Endothelial cell of umbilical vein (primary cell): ENCODE data around the gene CALML5. TPM values are rescaled to one million over a fixed set of nuclear protein-coding genes. Genes with fewer than 3 reads are reported as not detected.

Experiments used
- BruUV-seq: library from RNA; stranded (reverse); fragments of 400-500 nt; replicated peaks from 2 replicates; lab custom pipeline; 2021; lab: Mats Ljungman, UMichigan
- CTCF ChIA-PET: fragments of 300-600, 350-600 bp; sonication (Branson Sonifier 250); formaldehyde crosslinking; loops from one replicate; lab custom pipeline; 2021; ENCODE audit warnings: antibody characterized with exemption, inconsistent platforms; lab: Charles Lee
- POLR2A ChIA-PET: fragments of 300-600, 350-600 bp; sonication (Branson Sonifier 250); formaldehyde crosslinking; loops from one replicate; lab custom pipeline; 2021; ENCODE audit warnings: antibody characterized with exemption, inconsistent platforms; lab: Charles Lee
- DNase-seq: peaks from one replicate; pipeline ENCODE4 v3.0.0-alpha.2; 2011; ENCODE audit warnings: low read depth, low spot score
- FAIRE-seq: peaks from 2 replicates; lab custom pipeline; 2011; peaks lifted over from hg19 to GRCh38; lab: Jason Lieb, UNC
- H2AFZ ChIP-seq: 2 replicates; pipeline ENCODE4 v1.6.0; 2012; ENCODE audit warnings: low read depth, low read length, control low read depth, inconsistent platforms
- H3K27ac ChIP-seq: 2 replicates; pipeline ENCODE4 v1.5.1; 2011; ENCODE audit warnings: low read depth, mild to moderate bottlenecking, control low read depth, low read length, moderate library complexity; ENCODE audit not compliant: insufficient read depth
- H3K27me3 ChIP-seq, 2 experiments: 2 replicates each; pipeline versions ENCODE4 v1.6.0 to v1.6.1; 2011; ENCODE audit warnings: low read length in 2 of 2, mixed read lengths in 1 of 2; ENCODE audit not compliant: control insufficient read depth in 2 of 2, insufficient read depth in 2 of 2
- H3K36me3 ChIP-seq, 2 experiments: 2 replicates in 1 of 2; 3 replicates in 1 of 2; pipeline ENCODE4 v1.5.1; 2011; ENCODE audit warnings: low read length in 2 of 2, mild to moderate bottlenecking in 1 of 2, moderate library complexity in 1 of 2; ENCODE audit not compliant: control insufficient read depth in 2 of 2, insufficient read depth in 2 of 2; ENCODE audit errors: extremely low read depth in 1 of 2
- H3K4me1 ChIP-seq: 3 replicates; pipeline ENCODE4 v1.5.1; 2011; ENCODE audit warnings: mild to moderate bottlenecking, low read length; ENCODE audit not compliant: control insufficient read depth, insufficient read depth; ENCODE audit errors: extremely low read depth
- H3K4me2 ChIP-seq: 2 replicates; pipeline ENCODE4 v1.6.1; 2011; ENCODE audit warnings: low read length, control low read depth, mixed read lengths; ENCODE audit not compliant: insufficient read depth
- H3K4me3 ChIP-seq, 3 experiments: fragments of 200-600 bp in 1 of 3; sonication (generic), shearing (Covaris generic) in 1 of 3; replicated peaks in 1 of 3; 2 replicates each; pipeline ENCODE4 v1.5.1; 2011 to 2016; ENCODE audit warnings: control low read depth in 3 of 3, low read length in 3 of 3, mild to moderate bottlenecking in 2 of 3, inconsistent platforms in 1 of 3, low read depth in 1 of 3, moderate library complexity in 1 of 3; ENCODE audit not compliant: insufficient read depth in 1 of 3
- H3K79me2 ChIP-seq: 2 replicates; pipeline ENCODE4 v1.6.0; 2012; ENCODE audit warnings: low read length, inconsistent platforms; ENCODE audit not compliant: control insufficient read depth, insufficient read depth
- H3K9ac ChIP-seq: replicated peaks from 2 replicates; pipeline ENCODE3; 2011; ENCODE audit warnings: low read length, control low read depth; ENCODE audit not compliant: insufficient read depth; ENCODE audit errors: extremely low read depth
- H3K9me1 ChIP-seq: replicated peaks from 3 replicates; pipeline ENCODE4 v1.6.0; 2011; ENCODE audit warnings: mild to moderate bottlenecking, low read length; ENCODE audit not compliant: control insufficient read depth, insufficient read depth; ENCODE audit errors: extremely low read depth
- H3K9me3 ChIP-seq: replicated peaks from 2 replicates; pipeline ENCODE4 v1.5.1; 2012; ENCODE audit warnings: low read length, inconsistent platforms; ENCODE audit not compliant: control insufficient read depth, insufficient read depth
- H4K20me1 ChIP-seq: replicated peaks from 2 replicates; pipeline ENCODE3; 2011; ENCODE audit warnings: mild to moderate bottlenecking, low read length; ENCODE audit not compliant: control insufficient read depth, insufficient read depth; ENCODE audit errors: extremely low read depth
- CTCF ChIP-seq, 2 donors: IDR thresholded peaks; 1 replicate in 1 of 2; 2 replicates in 1 of 2; pipeline ENCODE4 v1.5.1; 2011; ENCODE audit warnings: low read length in 2 of 2, mild to moderate bottlenecking in 2 of 2, moderate library complexity in 2 of 2, control low read depth in 1 of 2, inconsistent platforms in 1 of 2, low read depth in 1 of 2; ENCODE audit not compliant: insufficient read depth in 1 of 2; ENCODE audit errors: extremely low read depth in 1 of 2
- EZH2 ChIP-seq: IDR thresholded peaks from 2 replicates; pipeline ENCODE4 v1.6.1; 2012; ENCODE audit warnings: borderline replicate concordance, low read depth, mild to moderate bottlenecking, moderate library complexity, low read length, inconsistent platforms; ENCODE audit not compliant: severe bottlenecking
- FOS ChIP-seq: IDR thresholded peaks from 2 replicates; pipeline ENCODE4 v1.6.1; 2011; ENCODE audit warnings: mild to moderate bottlenecking, low read length, moderate library complexity, borderline replicate concordance; ENCODE audit not compliant: insufficient read depth
- GATA2 ChIP-seq: IDR thresholded peaks from 2 replicates; pipeline ENCODE4 v1.7.0; 2011; ENCODE audit warnings: low read depth, mild to moderate bottlenecking, moderate library complexity, mixed read lengths, low read length; ENCODE audit not compliant: insufficient read length, insufficient read depth
- JUN ChIP-seq: IDR thresholded peaks from 2 replicates; pipeline ENCODE4 v1.6.1; 2011; ENCODE audit warnings: borderline replicate concordance, low read depth; ENCODE audit not compliant: insufficient read length, insufficient read depth
- MAX ChIP-seq: IDR thresholded peaks from 2 replicates; pipeline ENCODE4 v1.6.1; 2011; ENCODE audit not compliant: insufficient read depth, insufficient read length
- MYC ChIP-seq: IDR thresholded peaks from one replicate; pipeline ENCODE4 v1.6.1; 2011; ENCODE audit warnings: mild to moderate bottlenecking, low read depth, low read length
- POLR2A ChIP-seq: IDR thresholded peaks from 2 replicates; pipeline ENCODE4 v1.6.1; 2012; ENCODE audit warnings: low read depth, mild to moderate bottlenecking, control low read depth, low read length
- POLR2AphosphoS5 ChIP-seq: IDR thresholded peaks from 2 replicates; pipeline ENCODE4 v1.6.1; 2012; ENCODE audit warnings: low read depth, mild to moderate bottlenecking, control low read depth, low read length, moderate library complexity; ENCODE audit not compliant: insufficient read depth
- dilution Hi-C: fragments of 300-500 bp; cut with MboI; formaldehyde crosslinking; loops from one replicate; pipeline ENCODE4 v1.15.0; 2019; ENCODE audit warnings: low sequenced_read_pairs; ENCODE audit not compliant: extremely low pct_ligation_motif_present
- intact Hi-C: fragments of 100-400 bp; cut with micrococcal nuclease; formaldehyde crosslinking; loops from one replicate; pipeline ENCODE4 v1.10.0; 2022
- polyA plus RNA-seq, 4 experiments: library from polyadenylated mRNA; depleted of rRNA in 3 of 4; stranded (reverse) in 3 of 4; unstranded in 1 of 4; fragments of >200 nt; gene quantifications; 2 replicates each; pipeline versions ENCODE4 v1.2.1 to v1.2.3, GENCODE V29; 2011 to 2012; ENCODE audit warnings: missing spikeins in 1 of 4
- total RNA-seq: library from RNA; stranded (reverse); gene quantifications from 2 replicates; pipeline ENCODE4 v1.2.3, GENCODE V29; 2021

Gene CALML5
- total and polyA plus RNA-seq, 2 donors (not counting 3 experiments of a cell fraction or from before 2014, with no cell fraction given), result not detected

GRCh38 chr10:5485290-5485689, 14.1 kb downstream of the CALML5 start:
- no peaks in the 10 kb centered on the region for H4K20me1 ChIP-seq
- H3K9me1 ChIP-seq, result no peaks in the 10 kb centered on the region
- ChIA-PET POLR2A (no interaction called here), CTCF (interaction anchor here (1.0 to 1.2 kb wide), 3 partner anchors 8 to 138 kb away, joined by 3 to 4 read pairs (median 3); no protein-coding TSS in a partner anchor)
- H3K4me3 ChIP-seq, result no peak overlapping the region
- H3K9ac ChIP-seq, result no peak overlapping the region
- no peak overlapping the region for H2AFZ ChIP-seq
- FAIRE-seq, result no peak
- H3K9me3 ChIP-seq, result no peaks in the 10 kb centered on the region
- no peaks in the 10 kb centered on the region for H3K27me3 ChIP-seq
- H3K36me3 ChIP-seq, result no peaks in the 10 kb centered on the region
- no peak for DNase-seq
- H3K79me2 ChIP-seq, result no peaks in the 10 kb centered on the region
- BruUV-seq, result no TSS peak
- TF ChIP-seq POLR2A (no peak), MYC (no peak), MAX (no peak), FOS (no peak), GATA2 (no peak), EZH2 (no peak), JUN (no peak), POLR2AphosphoS5 (no peak), CTCF (IDR thresholded peaks at IDR 0.05; ENCODE audit: extremely low read depth in 1 of 2, insufficient read depth in 1 of 2, low read depth in 1 of 2, low read length in 2 of 2) (no peak)
- intact Hi-C loops, result no loop called here
- no peak overlapping the region for H3K4me2 ChIP-seq
- dilution Hi-C loops, result no loop called here
- H3K4me1 ChIP-seq, result no peaks in the 10 kb centered on the region
- no peak overlapping the region for H3K27ac ChIP-seq
